ENCODE measurements around the gene S100A5.

S100A5 gene

GRCh38 chr1:153534925-153535241 lies 5.9 kb downstream of the S100A5 start:
- no peak for TF ChIP-seq CTCF (IDR thresholded peaks at IDR 0.05; ENCODE audit: borderline replicate concordance, insufficient read depth, low read depth, low read length)
- no peak overlapping the region for H3K4me3 ChIP-seq (ENCODE audit: low read depth, low read length)

GRCh38 chr1:153534226-153534924 lies 6.4 kb downstream of the S100A5 start:
- no peak overlapping the region for H3K4me3 ChIP-seq (ENCODE audit: low read depth, low read length)

GRCh38 chr1:153533689-153534201 lies 7.0 kb downstream of the S100A5 start:
- TF ChIP-seq CTCF (IDR thresholded peaks at IDR 0.05; ENCODE audit: borderline replicate concordance, insufficient read depth, low read depth, low read length): no peak
- no peak overlapping the region for H3K4me3 ChIP-seq (ENCODE audit: low read depth, low read length)

More at GRCh38 chr1:153534226-153534924, 6.4 kb downstream of the S100A5 start:
- TF ChIP-seq CTCF (IDR thresholded peaks at IDR 0.05; ENCODE audit: borderline replicate concordance, insufficient read depth, low read depth, low read length): no peak

GRCh38 chr1:153532769-153533599 lies 7.8 kb downstream of the S100A5 start:
- H3K4me3 ChIP-seq (ENCODE audit: low read depth, low read length): no peak overlapping the region
- TF ChIP-seq CTCF (IDR thresholded peaks at IDR 0.05; ENCODE audit: borderline replicate concordance, insufficient read depth, low read depth, low read length): peak; percentile 77

GRCh38 chr1:153532181-153532580 lies 8.6 kb downstream of the S100A5 start:
- TF ChIP-seq CTCF (IDR thresholded peaks at IDR 0.05; ENCODE audit: borderline replicate concordance, insufficient read depth, low read depth, low read length): no peak
- no peak overlapping the region for H3K4me3 ChIP-seq (ENCODE audit: low read depth, low read length)

GRCh38 chr1:153531638-153532037 lies 9.1 kb downstream of the S100A5 start:
- H3K4me3 ChIP-seq (ENCODE audit: low read depth, low read length): no peak overlapping the region
- TF ChIP-seq CTCF (IDR thresholded peaks at IDR 0.05; ENCODE audit: borderline replicate concordance, insufficient read depth, low read depth, low read length): no peak

All from GM12875 (cell line).